ENCODE results near the gene MCHR1. TPM values are rescaled to one million over a fixed set of nuclear protein-coding genes. Genes with fewer than 3 reads are reported as not detected.

MCHR1 gene
- total and polyA plus RNA-seq, 2 of the 13 experiments (the other 11 are each of a cell fraction or from before 2014, with no cell fraction given) = 0.40 to 0.83 TPM

- Histone ChIP-seq H2AFZ (ENCODE audit: low read length) (no peak overlapping the region), H3K27ac (ENCODE audit: extremely low read length, insufficient read depth, low read length) (no peak overlapping the region), H3K79me2 (ENCODE audit: insufficient read depth, low read length) (no peaks in the 10 kb centered on the region), H3K4me2 (ENCODE audit: low read depth, low read length) (no peak overlapping the region), H3K4me3 (replicated peaks in 1 of 3; ENCODE audit: insufficient read depth in 1 of 3, low read depth in 2 of 3, low read length in 3 of 3) (no peak overlapping the region), H3K27me3 (ENCODE audit: control insufficient read depth in 1 of 2, insufficient read depth in 2 of 2, low read length in 2 of 2) (no peaks in the 10 kb centered on the region), H3K9me3 (ENCODE audit: low read length) (no peaks in the 10 kb centered on the region), H4K20me1 (ENCODE audit: insufficient read depth, low read length) (no peaks in the 10 kb centered on the region), H3K36me3 (replicated peaks in 1 of 2; ENCODE audit: control insufficient read depth in 1 of 2, insufficient read depth in 2 of 2, low read length in 2 of 2) (no peaks in the 10 kb centered on the region), H3K9ac (ENCODE audit: insufficient read depth, low read depth, low read length) (no peak overlapping the region), H3K4me1 (ENCODE audit: insufficient read depth, low read length) (peaks cover 32% of the 10 kb centered on the region)
- WGBS (ENCODE audit: low lambda C conversion rate) = 74% methylated on average over 4 of the region's 7 CpGs
- ChIA-PET POLR2A (no interaction called here), CTCF (ENCODE audit: low intra/inter-chr PET ratio, low total read pairs) (no interaction called here)
- no peak for DNase-seq (ENCODE audit: low spot score)
- TF ChIP-seq NCOA2 (CRISPR knock-in tag; IDR thresholded peaks at IDR 0.05) = no peak
- no peak for TF ChIP-seq ZNF768 (CRISPR knock-in tag; IDR thresholded peaks at IDR 0.05)
- TF ChIP-seq, protein P1, sequence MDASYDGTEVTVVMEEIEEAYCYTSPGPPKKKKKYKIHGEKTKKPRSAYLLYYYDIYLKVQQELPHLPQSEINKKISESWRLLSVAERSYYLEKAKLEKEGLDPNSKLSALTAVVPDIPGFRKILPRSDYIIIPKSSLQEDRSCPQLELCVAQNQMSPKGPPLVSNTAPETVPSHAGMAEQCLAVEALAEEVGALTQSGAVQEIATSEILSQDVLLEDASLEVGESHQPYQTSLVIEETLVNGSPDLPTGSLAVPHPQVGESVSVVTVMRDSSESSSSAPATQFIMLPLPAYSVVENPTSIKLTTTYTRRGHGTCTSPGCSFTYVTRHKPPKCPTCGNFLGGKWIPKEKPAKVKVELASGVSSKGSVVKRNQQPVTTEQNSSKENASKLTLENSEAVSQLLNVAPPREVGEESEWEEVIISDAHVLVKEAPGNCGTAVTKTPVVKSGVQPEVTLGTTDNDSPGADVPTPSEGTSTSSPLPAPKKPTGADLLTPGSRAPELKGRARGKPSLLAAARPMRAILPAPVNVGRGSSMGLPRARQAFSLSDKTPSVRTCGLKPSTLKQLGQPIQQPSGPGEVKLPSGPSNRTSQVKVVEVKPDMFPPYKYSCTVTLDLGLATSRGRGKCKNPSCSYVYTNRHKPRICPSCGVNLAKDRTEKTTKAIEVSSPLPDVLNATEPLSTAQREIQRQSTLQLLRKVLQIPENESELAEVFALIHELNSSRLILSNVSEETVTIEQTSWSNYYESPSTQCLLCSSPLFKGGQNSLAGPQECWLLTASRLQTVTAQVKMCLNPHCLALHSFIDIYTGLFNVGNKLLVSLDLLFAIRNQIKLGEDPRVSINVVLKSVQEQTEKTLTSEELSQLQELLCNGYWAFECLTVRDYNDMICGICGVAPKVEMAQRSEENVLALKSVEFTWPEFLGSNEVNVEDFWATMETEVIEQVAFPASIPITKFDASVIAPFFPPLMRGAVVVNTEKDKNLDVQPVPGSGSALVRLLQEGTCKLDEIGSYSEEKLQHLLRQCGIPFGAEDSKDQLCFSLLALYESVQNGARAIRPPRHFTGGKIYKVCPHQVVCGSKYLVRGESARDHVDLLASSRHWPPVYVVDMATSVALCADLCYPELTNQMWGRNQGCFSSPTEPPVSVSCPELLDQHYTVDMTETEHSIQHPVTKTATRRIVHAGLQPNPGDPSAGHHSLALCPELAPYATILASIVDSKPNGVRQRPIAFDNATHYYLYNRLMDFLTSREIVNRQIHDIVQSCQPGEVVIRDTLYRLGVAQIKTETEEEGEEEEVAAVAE (CRISPR knock-in tag; IDR thresholded peaks at IDR 0.05; ENCODE audit: borderline replicate concordance) = no peak
- TF ChIP-seq ISL2 (CRISPR knock-in tag; IDR thresholded peaks at IDR 0.05) = no peak
- TF ChIP-seq MBD4 (IDR thresholded peaks at IDR 0.05; ENCODE audit: borderline replicate concordance, low read length) = no peak
- TF ChIP-seq ZNF672 (CRISPR knock-in tag; IDR thresholded peaks at IDR 0.05) = no peak
- TF ChIP-seq, protein P2, sequence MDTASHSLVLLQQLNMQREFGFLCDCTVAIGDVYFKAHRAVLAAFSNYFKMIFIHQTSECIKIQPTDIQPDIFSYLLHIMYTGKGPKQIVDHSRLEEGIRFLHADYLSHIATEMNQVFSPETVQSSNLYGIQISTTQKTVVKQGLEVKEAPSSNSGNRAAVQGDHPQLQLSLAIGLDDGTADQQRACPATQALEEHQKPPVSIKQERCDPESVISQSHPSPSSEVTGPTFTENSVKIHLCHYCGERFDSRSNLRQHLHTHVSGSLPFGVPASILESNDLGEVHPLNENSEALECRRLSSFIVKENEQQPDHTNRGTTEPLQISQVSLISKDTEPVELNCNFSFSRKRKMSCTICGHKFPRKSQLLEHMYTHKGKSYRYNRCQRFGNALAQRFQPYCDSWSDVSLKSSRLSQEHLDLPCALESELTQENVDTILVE (CRISPR knock-in tag; IDR thresholded peaks at IDR 0.05) = no peak
- no peak for TF ChIP-seq DR1 (CRISPR knock-in tag; IDR thresholded peaks at IDR 0.05)
- no peak for TF ChIP-seq NKX3-1 (CRISPR knock-in tag; IDR thresholded peaks at IDR 0.05)
- TF ChIP-seq RFX3 (CRISPR knock-in tag; IDR thresholded peaks at IDR 0.05) = no peak
- TF ChIP-seq CCDC6 (CRISPR knock-in tag; IDR thresholded peaks at IDR 0.05) = no peak
- TF ChIP-seq HOXD1 (CRISPR knock-in tag; IDR thresholded peaks at IDR 0.05) = no peak
- TF ChIP-seq CHCHD3 (CRISPR knock-in tag; IDR thresholded peaks at IDR 0.05) = no peak
- no peak for TF ChIP-seq WIZ (CRISPR knock-in tag; IDR thresholded peaks at IDR 0.05)
- TF ChIP-seq, protein P3, sequence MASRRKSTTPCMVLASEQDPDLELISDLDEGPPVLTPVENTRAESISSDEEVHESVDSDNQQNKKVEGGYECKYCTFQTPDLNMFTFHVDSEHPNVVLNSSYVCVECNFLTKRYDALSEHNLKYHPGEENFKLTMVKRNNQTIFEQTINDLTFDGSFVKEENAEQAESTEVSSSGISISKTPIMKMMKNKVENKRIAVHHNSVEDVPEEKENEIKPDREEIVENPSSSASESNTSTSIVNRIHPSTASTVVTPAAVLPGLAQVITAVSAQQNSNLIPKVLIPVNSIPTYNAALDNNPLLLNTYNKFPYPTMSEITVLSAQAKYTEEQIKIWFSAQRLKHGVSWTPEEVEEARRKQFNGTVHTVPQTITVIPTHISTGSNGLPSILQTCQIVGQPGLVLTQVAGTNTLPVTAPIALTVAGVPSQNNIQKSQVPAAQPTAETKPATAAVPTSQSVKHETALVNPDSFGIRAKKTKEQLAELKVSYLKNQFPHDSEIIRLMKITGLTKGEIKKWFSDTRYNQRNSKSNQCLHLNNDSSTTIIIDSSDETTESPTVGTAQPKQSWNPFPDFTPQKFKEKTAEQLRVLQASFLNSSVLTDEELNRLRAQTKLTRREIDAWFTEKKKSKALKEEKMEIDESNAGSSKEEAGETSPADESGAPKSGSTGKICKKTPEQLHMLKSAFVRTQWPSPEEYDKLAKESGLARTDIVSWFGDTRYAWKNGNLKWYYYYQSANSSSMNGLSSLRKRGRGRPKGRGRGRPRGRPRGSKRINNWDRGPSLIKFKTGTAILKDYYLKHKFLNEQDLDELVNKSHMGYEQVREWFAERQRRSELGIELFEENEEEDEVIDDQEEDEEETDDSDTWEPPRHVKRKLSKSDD (CRISPR knock-in tag; IDR thresholded peaks at IDR 0.05; ENCODE audit: low read depth) = no peak
- TF ChIP-seq RBAK (CRISPR knock-in tag; IDR thresholded peaks at IDR 0.05) = no peak
- FAIRE-seq = no peak
- in situ Hi-C loops (cut with HindIII; ENCODE audit: extremely low pct_ligation_motif_present, low pct_unique_long_range_greater_than_20kb) (no loop called here), intact Hi-C loops (cut with micrococcal nuclease; ENCODE audit: unreplicated experiment) (no loop called here)
- no TSS peak for BruUV-seq (replicated peaks)
- ATAC-seq = no peak
Measured at GRCh38 chr22:40671796-40672360, 7.4 kb upstream of the MCHR1 start.

Measured in HepG2 (cell line).